SK-N-SH (cell line): ENCODE measurements around the gene PRG3. TPM values are rescaled to one million over a fixed set of nuclear protein-coding genes. Genes with fewer than 3 reads are reported as not detected.

Source experiments
- CTCF ChIA-PET: fragments of 300-600, 350-600 bp; formaldehyde crosslinking; extraction: SDS; loops from one replicate; lab custom pipeline; 2021; lab: Yijun Ruan, JAX
- POLR2A ChIA-PET: fragments of 350-600 bp; sonication (Branson Sonifier 250); formaldehyde crosslinking; extraction: SDS; loops from one replicate; lab custom pipeline; 2020; ENCODE audit warnings: antibody characterized with exemption, inconsistent platforms; lab: Yijun Ruan, JAX
- DNase-seq: peaks from one replicate; pipeline ENCODE4 v3.0.0; 2012
- H2AFZ ChIP-seq: fragments of 200-600 bp; sonication (generic); 2 replicates; pipeline ENCODE4 v1.8.1; 2016; ENCODE audit warnings: antibody characterized with exemption, mild to moderate bottlenecking, low read depth
- H3F3A ChIP-seq: fragments of 200-600 bp; sonication (generic); replicated peaks from 2 replicates; pipeline ENCODE3; 2016; ENCODE audit warnings: antibody characterized with exemption, mild to moderate bottlenecking; ENCODE audit not compliant: insufficient read depth
- H3K27ac ChIP-seq, 2 experiments: fragments of 200-500 bp in 1 of 2; fragments of 200-600 bp in 1 of 2; sonication (Bioruptor generic) in 1 of 2; sonication (generic), shearing (Covaris generic) in 1 of 2; 2 replicates each; pipeline versions ENCODE4 v1.5.1 to v1.6.1; 2014 to 2016; ENCODE audit warnings: low read depth in 2 of 2, inconsistent platforms in 1 of 2, low read length in 1 of 2, mild to moderate bottlenecking in 1 of 2, mixed read lengths in 1 of 2
- H3K27me3 ChIP-seq: fragments of 200-600 bp; sonication (generic), shearing (Covaris generic); 2 replicates; pipeline ENCODE4 v1.6.1; 2016; ENCODE audit warnings: mixed run types; ENCODE audit not compliant: insufficient read depth
- H3K36me3 ChIP-seq, 2 experiments: fragments of 200-500 bp in 1 of 2; fragments of 200-600 bp in 1 of 2; sonication (Bioruptor generic) in 1 of 2; sonication (generic) in 1 of 2; replicated peaks in 1 of 2; 2 replicates each; pipeline versions ENCODE3 to v1.5.1; 2014 to 2016; ENCODE audit warnings: low read length in 1 of 2, mild to moderate bottlenecking in 1 of 2; ENCODE audit not compliant: insufficient read depth in 2 of 2, control insufficient read depth in 1 of 2
- H3K4me1 ChIP-seq, 2 experiments: fragments of 200-500 bp in 1 of 2; fragments of 200-600 bp in 1 of 2; sonication (Bioruptor generic) in 1 of 2; sonication (generic), shearing (Covaris generic) in 1 of 2; 2 replicates each; pipeline versions ENCODE4 v1.5.1 to v1.6.1; 2014 to 2016; ENCODE audit warnings: low read depth in 1 of 2, low read length in 1 of 2, mixed run types in 1 of 2; ENCODE audit not compliant: insufficient read depth in 2 of 2, control insufficient read depth in 1 of 2
- H3K4me2 ChIP-seq: fragments of 200-600 bp; sonication (generic), shearing (Covaris generic); 2 replicates; pipeline ENCODE4 v1.6.1; 2017; ENCODE audit warnings: mixed run types
- H3K4me3 ChIP-seq, 2 experiments: fragments of 200-500 bp in 1 of 2; fragments of 200-600 bp in 1 of 2; sonication (Bioruptor generic) in 1 of 2; sonication (generic), shearing (Covaris generic) in 1 of 2; 2 replicates each; pipeline versions ENCODE4 v1.5.1 to v1.8.1; 2014 to 2016; ENCODE audit warnings: low read depth in 2 of 2, inconsistent platforms in 1 of 2, low read length in 1 of 2, mild to moderate bottlenecking in 1 of 2, mixed read lengths in 1 of 2, moderate library complexity in 1 of 2
- H3K79me2 ChIP-seq: fragments of 200-600 bp; sonication (generic); 2 replicates; pipeline ENCODE4 v1.8.1; 2017; ENCODE audit warnings: mild to moderate bottlenecking; ENCODE audit not compliant: insufficient read depth
- H3K9ac ChIP-seq: fragments of 200-600 bp; sonication (generic); 2 replicates; pipeline ENCODE4 v1.6.1; 2017; ENCODE audit warnings: mixed run types
- H3K9me2 ChIP-seq: fragments of 200-600 bp; sonication (generic); 2 replicates; pipeline ENCODE4 v1.6.1; 2017; ENCODE audit warnings: mixed run types
- H3K9me3 ChIP-seq: fragments of 200-600 bp; sonication (generic); 2 replicates; pipeline ENCODE4 v1.6.1; 2017; ENCODE audit warnings: mixed run types, mild to moderate bottlenecking, moderate library complexity
- H4K20me1 ChIP-seq: fragments of 200-600 bp; sonication (generic); 2 replicates; pipeline ENCODE4 v1.6.1; 2017; ENCODE audit warnings: mild to moderate bottlenecking, mixed run types; ENCODE audit not compliant: insufficient read depth
- CHD2 ChIP-seq: fragments of 150-350 bp; IDR thresholded peaks from 2 replicates; pipeline ENCODE4 v1.6.1; 2018; ENCODE audit warnings: low read length; ENCODE audit not compliant: partially characterized antibody
- ELF1 ChIP-seq: IDR thresholded peaks from 2 replicates; pipeline ENCODE4 v1.4.0; 2012
- EP300 ChIP-seq, 2 experiments: IDR thresholded peaks; 2 replicates each; pipeline versions ENCODE4 v1.4.0 to v1.6.1; 2012; ENCODE audit warnings: borderline replicate concordance in 1 of 2, low read depth in 1 of 2, low read length in 1 of 2
- FOSL2 ChIP-seq: IDR thresholded peaks from 2 replicates; pipeline ENCODE4 v1.4.0; 2012; ENCODE audit warnings: low read depth, mild to moderate bottlenecking, moderate library complexity, borderline replicate concordance
- NFIC ChIP-seq: IDR thresholded peaks from 2 replicates; pipeline ENCODE4 v1.4.0; 2012; ENCODE audit warnings: borderline replicate concordance
- PBX3 ChIP-seq: IDR thresholded peaks from 2 replicates; pipeline ENCODE4; 2012
- REST ChIP-seq: IDR thresholded peaks from 2 replicates; pipeline ENCODE4 v1.6.1; 2012; ENCODE audit warnings: mild to moderate bottlenecking, low read depth, low read length, moderate library complexity
- TAF1 ChIP-seq: IDR thresholded peaks from 2 replicates; pipeline ENCODE4 v1.6.1; 2012; ENCODE audit warnings: low read depth, mild to moderate bottlenecking, low read length, moderate library complexity, borderline replicate concordance
- USF1 ChIP-seq: IDR thresholded peaks from 2 replicates; pipeline ENCODE4 v1.4.0; 2012; ENCODE audit warnings: low read depth, borderline replicate concordance
- ZBTB33 ChIP-seq: IDR thresholded peaks from 2 replicates; pipeline ENCODE4 v1.4.0; 2012; ENCODE audit warnings: low read depth, borderline replicate concordance
- whole genome bisulfite sequencing: methylation state at CpG from one replicate; pipeline ENCODE4 v1.1.6; 2017; ENCODE audit warnings: low lambda C conversion rate; 5-methylcytosine and 5-hydroxymethylcytosine counted together
- polyA plus RNA-seq, 3 experiments: library from polyadenylated mRNA; depleted of rRNA; stranded (reverse); fragments of >200 nt; gene quantifications; 2 replicates each; pipeline ENCODE4 v1.2.3, GENCODE V29; 2012

Gene PRG3
- polyA plus RNA-seq, 1 of the 3 experiments (the other 2 are of a cell fraction), result not detected

GRCh38 chr11:57424792-57425564 is 44.0 kb upstream of the PRG3 start:
- Histone ChIP-seq H3K9me2 (no peaks in the 10 kb centered on the region), H3K4me2 (0 out of 2 replicates have a peak overlapping the region, but pooled peaks have one; percentile 6), H3K36me3 (no peaks in the 10 kb centered on the region), H4K20me1 (no peaks in the 10 kb centered on the region), H3K27ac (no peak overlapping the region), H3K79me2 (no peaks in the 10 kb centered on the region), H3K9ac (no peak overlapping the region), H3K27me3 (no peaks in the 10 kb centered on the region; the same call in 1 of the 2 replicates), H3K4me3 (no peak overlapping the region), H3K4me1 (peaks cover 23 to 24% of the 10 kb centered on the region in 2 experiments; a peak in 2 of 4 replicates), H2AFZ (peak overlapping the region; percentile 52; the same call in 1 of the 2 replicates), H3F3A (no peaks in the 10 kb centered on the region), H3K9me3 (no peaks in the 10 kb centered on the region)
- 54% methylated on average over 12 of the region's 15 CpGs for WGBS
- TF ChIP-seq REST (no peak), ELF1 (no peak), NFIC (peak; percentile 64), EP300 (IDR thresholded peaks at IDR 0.05; ENCODE audit: borderline replicate concordance in 1 of 2, low read depth in 1 of 2, low read length in 1 of 2) (0 out of 4 replicates have a peak, but pooled peaks of 1 of the 2 experiments have one; percentile 12), FOSL2 (peak; percentile 55; the same call in 1 of the 2 replicates), USF1 (peak; percentile 47; the same call in 1 of the 2 replicates)
- POLR2A ChIA-PET, result no interaction called here
- no peak for DNase-seq
- CTCF ChIA-PET, result interaction anchor here (6.3 kb wide), 1 partner anchor 33 kb away, joined by 26 read pairs; no protein-coding TSS in a partner anchor

GRCh38 chr11:57424137-57424791 is 43.3 kb upstream of the PRG3 start:
- Histone ChIP-seq H3K79me2 (no peaks in the 10 kb centered on the region), H3K4me2 (0 out of 2 replicates have a peak overlapping the region, but pooled peaks have one; percentile 6), H3K27me3 (no peaks in the 10 kb centered on the region; the same call in 1 of the 2 replicates), H3K27ac (no peak overlapping the region), H3K36me3 (no peaks in the 10 kb centered on the region), H3K9ac (no peak overlapping the region), H3K9me3 (no peaks in the 10 kb centered on the region), H2AFZ (peak overlapping the region; percentile 52; the same call in 1 of the 2 replicates), H3F3A (no peaks in the 10 kb centered on the region), H3K4me1 (peaks cover 23 to 24% of the 10 kb centered on the region in 2 experiments; a peak in 2 of 4 replicates), H4K20me1 (no peaks in the 10 kb centered on the region), H3K4me3 (no peak overlapping the region), H3K9me2 (no peaks in the 10 kb centered on the region)
- DNase-seq, result no peak
- POLR2A ChIA-PET, result no interaction called here
- 93% methylated on average over 8 of the region's 9 CpGs for WGBS
- CTCF ChIA-PET, result interaction anchor here (0.9 to 6.3 kb wide), 4 partner anchors 33 to 91 kb away, joined by 3 to 26 read pairs (median 3); partner anchors contain the start of gene SLC43A1
- TF ChIP-seq TAF1 (no peak), REST (no peak), PBX3 (no peak), NFIC (no peak), CHD2 (no peak), ZBTB33 (no peak)
